Liver (tissue), 9 donors: ENCODE data around the gene JCHAIN. TPM values are rescaled to one million over a fixed set of nuclear protein-coding genes. Genes with fewer than 3 reads are reported as not detected.

ENCODE experiments used
- DNase-seq: peaks from one replicate; pipeline ENCODE4 v3.0.0-alpha.2; 2017; ENCODE audit warnings: low spot score
- H3K27ac ChIP-seq, 2 donors: one replicate each; pipeline ENCODE4 v1.7.0; 2013; ENCODE audit warnings: inconsistent platforms in 2 of 2, low read length in 2 of 2, control low read depth in 1 of 2, low read depth in 1 of 2, mild to moderate bottlenecking in 1 of 2
- H3K27me3 ChIP-seq, 4 donors: one replicate each; pipeline versions ENCODE4 v1.6.1 to v1.7.0; 2013; ENCODE audit warnings: low read length in 3 of 4, inconsistent platforms in 1 of 4, mild to moderate bottlenecking in 1 of 4, moderate library complexity in 1 of 4; ENCODE audit not compliant: control insufficient read depth in 4 of 4, insufficient read depth in 4 of 4
- H3K36me3 ChIP-seq, 4 donors: one replicate each; pipeline versions ENCODE4 v1.6.1 to v1.7.0; 2013; ENCODE audit warnings: low read length in 3 of 4, mild to moderate bottlenecking in 3 of 4, low read depth in 1 of 4, moderate library complexity in 1 of 4; ENCODE audit not compliant: control insufficient read depth in 4 of 4, insufficient read depth in 3 of 4
- H3K4me1 ChIP-seq, 4 donors: one replicate each; pipeline versions ENCODE4 v1.6.1 to v1.7.0; 2013; ENCODE audit warnings: low read length in 3 of 4, mild to moderate bottlenecking in 3 of 4, moderate library complexity in 1 of 4; ENCODE audit not compliant: control insufficient read depth in 4 of 4, insufficient read depth in 4 of 4
- H3K4me3 ChIP-seq, 3 donors: one replicate each; pipeline versions ENCODE4 v1.6.1 to v1.7.0; 2013; ENCODE audit warnings: low read length in 3 of 3, control low read depth in 1 of 3, low read depth in 1 of 3, mild to moderate bottlenecking in 1 of 3
- H3K9ac ChIP-seq, 2 donors: one replicate each; pipeline ENCODE4 v1.7.0; 2013; ENCODE audit warnings: low read length in 2 of 2, mild to moderate bottlenecking in 2 of 2, moderate library complexity in 2 of 2, control low read depth in 1 of 2, low read depth in 1 of 2
- H3K9me3 ChIP-seq, 4 donors: one replicate each; pipeline versions ENCODE4 v1.6.1 to v1.7.0; 2013; ENCODE audit warnings: low read length in 3 of 4; ENCODE audit not compliant: control insufficient read depth in 4 of 4
- EGR1 ChIP-seq, 2 donors: IDR thresholded peaks; 2 replicates each; pipeline ENCODE4 v1.6.1; 2016 to 2018; ENCODE audit warnings: antibody characterized with exemption in 2 of 2, low read depth in 2 of 2
- FOXA1 ChIP-seq: IDR thresholded peaks from 2 replicates; pipeline ENCODE4 v1.6.1; 2016; ENCODE audit warnings: antibody characterized with exemption
- FOXA2 ChIP-seq: IDR thresholded peaks from 2 replicates; pipeline ENCODE4 v1.6.1; 2016; ENCODE audit warnings: antibody characterized with exemption
- GABPA ChIP-seq, 2 donors: IDR thresholded peaks in 1 of 2; conservative IDR thresholded peaks in 1 of 2; 2 replicates each; pipeline ENCODE4 v1.6.1; 2016; ENCODE audit warnings: antibody characterized with exemption in 2 of 2, mild to moderate bottlenecking in 1 of 2, moderate library complexity in 1 of 2
- HNF4A ChIP-seq, 2 donors: conservative IDR thresholded peaks; 2 replicates each; pipeline ENCODE4 v1.6.1; 2016; ENCODE audit warnings: antibody characterized with exemption in 2 of 2, mild to moderate bottlenecking in 2 of 2
- HNF4G ChIP-seq: IDR thresholded peaks from 2 replicates; pipeline ENCODE4 v1.6.1; 2016; ENCODE audit warnings: antibody characterized with exemption
- JUND ChIP-seq, 2 donors: IDR thresholded peaks; 2 replicates each; pipeline ENCODE4 v1.6.1; 2016; ENCODE audit warnings: antibody characterized with exemption in 2 of 2
- NR2F2 ChIP-seq: IDR thresholded peaks from 2 replicates; pipeline ENCODE4 v1.6.1; 2016; ENCODE audit warnings: antibody characterized with exemption
- RAD21 ChIP-seq, 2 donors: IDR thresholded peaks; 2 replicates each; pipeline ENCODE4 v1.6.1; 2016; ENCODE audit warnings: antibody characterized with exemption in 2 of 2, mild to moderate bottlenecking in 2 of 2
- RXRA ChIP-seq, 2 donors: IDR thresholded peaks; 2 replicates each; pipeline ENCODE4 v1.6.1; 2017 to 2018; ENCODE audit warnings: antibody characterized with exemption in 2 of 2, mild to moderate bottlenecking in 1 of 2
- SP1 ChIP-seq: IDR thresholded peaks from 2 replicates; pipeline ENCODE4 v1.6.1; 2018; ENCODE audit warnings: antibody characterized with exemption, mild to moderate bottlenecking
- TAF1 ChIP-seq: conservative IDR thresholded peaks from 2 replicates; pipeline ENCODE4 v1.6.1; 2016; ENCODE audit warnings: antibody characterized with exemption, mild to moderate bottlenecking
- YY1 ChIP-seq: IDR thresholded peaks from 2 replicates; pipeline ENCODE4 v1.6.1; 2016; ENCODE audit warnings: antibody characterized with exemption, mild to moderate bottlenecking
- polyA plus RNA-seq, 2 donors: library from polyadenylated mRNA; stranded (reverse) in 1 of 2; unstranded in 1 of 2; fragments of 200-250 nt in 1 of 2; fragments of >200 nt in 1 of 2; fragmentation: Nextera tagmentation in 1 of 2; extraction: Ambion mirVana in 1 of 2; gene quantifications; one replicate each; pipeline versions ENCODE4 v1.2.1 to v1.2.3, GENCODE V29; 2013 to 2015
- total RNA-seq, 2 donors: library from RNA; depleted of rRNA; stranded (reverse); fragments of >200 nt; gene quantifications; one replicate each; pipeline ENCODE4 v1.2.3, GENCODE V29; 2014
- TF ChIP-seq, protein P1 (sequence below): IDR thresholded peaks from 2 replicates; pipeline ENCODE4 v1.6.1; 2016; ENCODE audit warnings: antibody characterized with exemption, mild to moderate bottlenecking
- TF ChIP-seq, protein P2 (sequence below): IDR thresholded peaks from 2 replicates; pipeline ENCODE4 v1.6.1; 2016; ENCODE audit warnings: antibody characterized with exemption
- TF ChIP-seq, protein P3 (sequence below): IDR thresholded peaks from 2 replicates; pipeline ENCODE4 v1.6.1; 2016; ENCODE audit warnings: antibody characterized with exemption
- TF ChIP-seq, protein P4 (sequence below): IDR thresholded peaks from 2 replicates; pipeline ENCODE4 v1.6.1; 2016; ENCODE audit warnings: antibody characterized with exemption
- donor health status: healthy.
- donor health status: healthy.
- donor health status: healthy.
- donor health status: healthy.
- donor health status: healthy.

Gene JCHAIN
- total and polyA plus RNA-seq, 4 donors = 2.1 to 69.5 (median 9.7) TPM

DNA sequence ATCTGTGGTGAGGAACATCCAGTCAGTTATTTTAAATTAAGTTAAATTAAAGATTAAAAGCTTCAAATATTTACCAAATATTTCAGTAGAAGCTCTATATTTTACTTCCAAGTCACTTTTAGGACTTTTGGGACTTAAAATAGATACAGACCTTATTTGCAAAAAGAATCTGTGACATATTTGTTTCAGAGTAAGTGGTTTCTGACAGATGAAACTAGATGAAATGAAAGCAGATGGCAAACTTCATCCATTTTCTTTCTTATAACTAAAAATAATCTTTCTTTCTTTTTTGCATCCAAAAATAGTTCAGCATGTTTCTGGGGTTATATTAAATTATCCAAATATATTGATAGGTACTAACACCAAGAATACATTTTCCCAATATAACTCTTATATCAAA is 15.4 kb upstream of the JCHAIN start:
- Histone ChIP-seq H3K36me3 (no peaks in the 10 kb centered on the region), H3K27me3 (no peaks in the 10 kb centered on the region), H3K27ac (no peak overlapping the region), H3K4me1 (no peaks in the 10 kb centered on the region), H3K4me3 (no peak overlapping the region), H3K9me3 (no peaks in the 10 kb centered on the region), H3K9ac (peak overlapping the region in 1 of 2 donors; percentile 22)
- no peak for DNase-seq
- TF ChIP-seq FOXA2 = no peak
- TF ChIP-seq TAF1 = no peak
- no peak for TF ChIP-seq RXRA (IDR thresholded peaks at IDR 0.05)
- TF ChIP-seq FOXA1 = no peak
- TF ChIP-seq YY1 = no peak
- TF ChIP-seq HNF4A (conservative IDR thresholded peaks at IDR 0.05) = no peak
- TF ChIP-seq, protein P1, sequence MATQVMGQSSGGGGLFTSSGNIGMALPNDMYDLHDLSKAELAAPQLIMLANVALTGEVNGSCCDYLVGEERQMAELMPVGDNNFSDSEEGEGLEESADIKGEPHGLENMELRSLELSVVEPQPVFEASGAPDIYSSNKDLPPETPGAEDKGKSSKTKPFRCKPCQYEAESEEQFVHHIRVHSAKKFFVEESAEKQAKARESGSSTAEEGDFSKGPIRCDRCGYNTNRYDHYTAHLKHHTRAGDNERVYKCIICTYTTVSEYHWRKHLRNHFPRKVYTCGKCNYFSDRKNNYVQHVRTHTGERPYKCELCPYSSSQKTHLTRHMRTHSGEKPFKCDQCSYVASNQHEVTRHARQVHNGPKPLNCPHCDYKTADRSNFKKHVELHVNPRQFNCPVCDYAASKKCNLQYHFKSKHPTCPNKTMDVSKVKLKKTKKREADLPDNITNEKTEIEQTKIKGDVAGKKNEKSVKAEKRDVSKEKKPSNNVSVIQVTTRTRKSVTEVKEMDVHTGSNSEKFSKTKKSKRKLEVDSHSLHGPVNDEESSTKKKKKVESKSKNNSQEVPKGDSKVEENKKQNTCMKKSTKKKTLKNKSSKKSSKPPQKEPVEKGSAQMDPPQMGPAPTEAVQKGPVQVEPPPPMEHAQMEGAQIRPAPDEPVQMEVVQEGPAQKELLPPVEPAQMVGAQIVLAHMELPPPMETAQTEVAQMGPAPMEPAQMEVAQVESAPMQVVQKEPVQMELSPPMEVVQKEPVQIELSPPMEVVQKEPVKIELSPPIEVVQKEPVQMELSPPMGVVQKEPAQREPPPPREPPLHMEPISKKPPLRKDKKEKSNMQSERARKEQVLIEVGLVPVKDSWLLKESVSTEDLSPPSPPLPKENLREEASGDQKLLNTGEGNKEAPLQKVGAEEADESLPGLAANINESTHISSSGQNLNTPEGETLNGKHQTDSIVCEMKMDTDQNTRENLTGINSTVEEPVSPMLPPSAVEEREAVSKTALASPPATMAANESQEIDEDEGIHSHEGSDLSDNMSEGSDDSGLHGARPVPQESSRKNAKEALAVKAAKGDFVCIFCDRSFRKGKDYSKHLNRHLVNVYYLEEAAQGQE = no peak
- no peak for TF ChIP-seq JUND (IDR thresholded peaks at IDR 0.05)
- no peak for TF ChIP-seq HNF4G
- no peak for TF ChIP-seq NR2F2
- TF ChIP-seq RAD21 (IDR thresholded peaks at IDR 0.05) = no peak

DNA sequence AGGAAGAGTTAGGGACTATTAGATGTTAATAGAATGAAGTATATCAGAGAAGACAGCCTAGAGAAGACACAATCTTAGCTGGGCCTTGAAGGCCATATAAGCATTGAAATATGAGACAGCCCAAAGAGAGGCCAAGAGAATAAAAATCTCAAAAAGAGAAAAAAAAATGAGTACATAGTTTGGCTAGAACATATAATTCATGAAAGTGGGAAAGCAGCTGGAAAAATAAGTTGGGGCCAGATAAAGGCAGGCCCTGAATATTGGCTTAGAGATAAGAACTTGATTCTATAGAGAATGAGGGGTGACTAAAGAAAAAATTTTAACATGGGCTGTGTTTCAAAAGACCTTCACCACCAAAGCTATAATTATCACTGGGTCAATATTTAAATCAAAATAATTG is 14.6 kb upstream of the JCHAIN start:
- TF ChIP-seq GABPA (IDR thresholded peaks at IDR 0.05 in 1 of 2, conservative IDR thresholded peaks at IDR 0.05 in 1 of 2) (no peak), RXRA (IDR thresholded peaks at IDR 0.05) (no peak), EGR1 (IDR thresholded peaks at IDR 0.05; ENCODE audit: low read depth in 2 of 2) (no peak), YY1 (no peak), HNF4A (conservative IDR thresholded peaks at IDR 0.05) (no peak), FOXA1 (no peak), SP1 (no peak), HNF4G (no peak), JUND (IDR thresholded peaks at IDR 0.05) (no peak), FOXA2 (no peak), RAD21 (IDR thresholded peaks at IDR 0.05) (no peak), TAF1 (no peak)
- TF ChIP-seq, protein P1 = no peak
- TF ChIP-seq, protein P2, sequence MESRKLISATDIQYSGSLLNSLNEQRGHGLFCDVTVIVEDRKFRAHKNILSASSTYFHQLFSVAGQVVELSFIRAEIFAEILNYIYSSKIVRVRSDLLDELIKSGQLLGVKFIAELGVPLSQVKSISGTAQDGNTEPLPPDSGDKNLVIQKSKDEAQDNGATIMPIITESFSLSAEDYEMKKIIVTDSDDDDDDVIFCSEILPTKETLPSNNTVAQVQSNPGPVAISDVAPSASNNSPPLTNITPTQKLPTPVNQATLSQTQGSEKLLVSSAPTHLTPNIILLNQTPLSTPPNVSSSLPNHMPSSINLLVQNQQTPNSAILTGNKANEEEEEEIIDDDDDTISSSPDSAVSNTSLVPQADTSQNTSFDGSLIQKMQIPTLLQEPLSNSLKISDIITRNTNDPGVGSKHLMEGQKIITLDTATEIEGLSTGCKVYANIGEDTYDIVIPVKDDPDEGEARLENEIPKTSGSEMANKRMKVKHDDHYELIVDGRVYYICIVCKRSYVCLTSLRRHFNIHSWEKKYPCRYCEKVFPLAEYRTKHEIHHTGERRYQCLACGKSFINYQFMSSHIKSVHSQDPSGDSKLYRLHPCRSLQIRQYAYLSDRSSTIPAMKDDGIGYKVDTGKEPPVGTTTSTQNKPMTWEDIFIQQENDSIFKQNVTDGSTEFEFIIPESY = no peak
- TF ChIP-seq, protein P3, sequence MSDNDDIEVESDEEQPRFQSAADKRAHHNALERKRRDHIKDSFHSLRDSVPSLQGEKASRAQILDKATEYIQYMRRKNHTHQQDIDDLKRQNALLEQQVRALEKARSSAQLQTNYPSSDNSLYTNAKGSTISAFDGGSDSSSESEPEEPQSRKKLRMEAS = no peak
- TF ChIP-seq, protein P4, sequence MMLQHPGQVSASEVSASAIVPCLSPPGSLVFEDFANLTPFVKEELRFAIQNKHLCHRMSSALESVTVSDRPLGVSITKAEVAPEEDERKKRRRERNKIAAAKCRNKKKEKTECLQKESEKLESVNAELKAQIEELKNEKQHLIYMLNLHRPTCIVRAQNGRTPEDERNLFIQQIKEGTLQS = no peak
- Histone ChIP-seq H3K4me1 (no peaks in the 10 kb centered on the region), H3K4me3 (no peak overlapping the region), H3K9me3 (no peaks in the 10 kb centered on the region), H3K27me3 (no peaks in the 10 kb centered on the region), H3K27ac (no peak overlapping the region), H3K36me3 (no peaks in the 10 kb centered on the region), H3K9ac (no peak overlapping the region)
- no peak for DNase-seq
